Type B pancreatic cell (in vitro differentiated cells): ENCODE measurements around the gene ZNF397. TPM values are rescaled to one million over a fixed set of nuclear protein-coding genes. Genes with fewer than 3 reads are reported as not detected.

Experiments used
- DNase-seq: peaks from one replicate; pipeline ENCODE4 v3.0.0; 2021; ENCODE audit warnings: mixed read lengths; ENCODE audit not compliant: unreplicated experiment; ENCODE audit errors: extremely low spot score
- H3K27ac Mint-ChIP-seq: 2 replicates; pipeline ENCODE4 v1.8.0; 2021; ENCODE audit warnings: mild to moderate bottlenecking, mixed read lengths
- H3K27me3 Mint-ChIP-seq: 2 replicates; pipeline ENCODE4 v1.8.0; 2021; ENCODE audit warnings: mixed read lengths
- H3K36me3 Mint-ChIP-seq: 2 replicates; pipeline ENCODE4 v1.8.0; 2021; ENCODE audit warnings: mixed read lengths
- H3K4me1 Mint-ChIP-seq: one replicate; pipeline ENCODE4 v1.8.0; 2021; ENCODE audit warnings: mixed read lengths; ENCODE audit not compliant: unreplicated experiment
- H3K4me3 Mint-ChIP-seq: 2 replicates; pipeline ENCODE4 v1.8.0; 2021; ENCODE audit warnings: mild to moderate bottlenecking, mixed read lengths
- H3K9me3 Mint-ChIP-seq: 2 replicates; pipeline ENCODE4 v1.8.0; 2021; ENCODE audit warnings: mixed read lengths
- total RNA-seq: library from RNA; stranded (reverse); gene quantifications from 2 replicates; pipeline ENCODE4 v1.2.1, GENCODE V29; 2021; ENCODE audit warnings: low replicate concordance
- TF ChIP-seq, protein P1 (sequence below): fragments of 200-600 bp; sonication (generic); conservative IDR thresholded peaks from 2 replicates; pipeline ENCODE4 v1.5.0; 2021; ENCODE audit warnings: antibody characterized with exemption, mild to moderate bottlenecking

The ZNF397 gene
- total RNA-seq, 1 donor from 2014 or later, result 39.1 TPM

DNA sequence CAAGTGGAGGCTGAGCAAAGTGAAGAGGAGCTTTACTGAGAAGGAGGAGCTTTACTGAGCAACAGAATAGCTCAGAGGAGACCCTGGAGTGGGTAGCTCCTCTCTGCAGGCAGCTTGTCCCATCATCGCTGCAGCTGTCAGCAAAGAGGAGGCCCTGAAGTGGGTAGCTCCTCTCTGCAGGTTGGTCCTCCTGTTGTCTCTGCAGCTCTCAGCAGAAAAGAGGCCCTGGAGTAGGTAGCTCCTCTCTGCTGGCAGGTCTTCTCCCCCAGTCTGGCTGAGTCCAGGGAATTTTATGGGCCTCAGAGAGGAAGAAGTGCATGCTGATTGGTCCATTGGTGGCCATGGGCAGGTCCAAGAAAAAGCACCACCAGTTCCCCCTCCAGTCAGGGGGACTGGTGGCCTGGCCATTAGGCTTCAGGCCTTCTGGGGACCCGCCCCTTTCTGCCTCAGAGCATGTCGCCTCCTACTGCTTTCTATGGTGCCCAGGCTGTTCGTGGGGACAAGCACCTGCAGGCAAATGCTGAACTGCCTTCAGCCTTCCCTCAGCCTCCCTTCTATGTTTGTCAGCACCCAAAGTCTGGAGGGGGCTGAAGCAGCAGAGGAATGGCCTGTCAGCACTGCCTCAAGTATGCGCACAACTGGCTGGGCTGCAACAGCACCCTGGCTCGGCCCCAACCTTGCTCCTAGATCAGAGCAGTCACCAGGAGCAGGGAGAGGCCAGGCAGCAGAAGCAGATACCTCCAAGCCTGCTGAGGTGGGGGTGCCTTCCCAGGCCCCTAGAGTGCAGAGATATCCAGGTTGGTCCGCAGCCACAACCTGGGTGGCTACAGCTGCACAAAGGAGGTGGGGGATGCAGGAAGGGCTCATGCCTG lies 43.3 kb downstream of the ZNF397 start:
- Mint-ChIP-seq H3K36me3 (peaks cover 19% of the 10 kb centered on the region), H3K9me3 (peaks cover 3% of the 10 kb centered on the region), H3K27me3 (no peaks in the 10 kb centered on the region), H3K4me1 (peaks cover 1% of the 10 kb centered on the region), H3K27ac (no peak overlapping the region), H3K4me3 (no peak overlapping the region)
- no peak for DNase-seq
- TF ChIP-seq, protein P1, sequence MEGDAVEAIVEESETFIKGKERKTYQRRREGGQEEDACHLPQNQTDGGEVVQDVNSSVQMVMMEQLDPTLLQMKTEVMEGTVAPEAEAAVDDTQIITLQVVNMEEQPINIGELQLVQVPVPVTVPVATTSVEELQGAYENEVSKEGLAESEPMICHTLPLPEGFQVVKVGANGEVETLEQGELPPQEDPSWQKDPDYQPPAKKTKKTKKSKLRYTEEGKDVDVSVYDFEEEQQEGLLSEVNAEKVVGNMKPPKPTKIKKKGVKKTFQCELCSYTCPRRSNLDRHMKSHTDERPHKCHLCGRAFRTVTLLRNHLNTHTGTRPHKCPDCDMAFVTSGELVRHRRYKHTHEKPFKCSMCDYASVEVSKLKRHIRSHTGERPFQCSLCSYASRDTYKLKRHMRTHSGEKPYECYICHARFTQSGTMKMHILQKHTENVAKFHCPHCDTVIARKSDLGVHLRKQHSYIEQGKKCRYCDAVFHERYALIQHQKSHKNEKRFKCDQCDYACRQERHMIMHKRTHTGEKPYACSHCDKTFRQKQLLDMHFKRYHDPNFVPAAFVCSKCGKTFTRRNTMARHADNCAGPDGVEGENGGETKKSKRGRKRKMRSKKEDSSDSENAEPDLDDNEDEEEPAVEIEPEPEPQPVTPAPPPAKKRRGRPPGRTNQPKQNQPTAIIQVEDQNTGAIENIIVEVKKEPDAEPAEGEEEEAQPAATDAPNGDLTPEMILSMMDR, result no peak

DNA sequence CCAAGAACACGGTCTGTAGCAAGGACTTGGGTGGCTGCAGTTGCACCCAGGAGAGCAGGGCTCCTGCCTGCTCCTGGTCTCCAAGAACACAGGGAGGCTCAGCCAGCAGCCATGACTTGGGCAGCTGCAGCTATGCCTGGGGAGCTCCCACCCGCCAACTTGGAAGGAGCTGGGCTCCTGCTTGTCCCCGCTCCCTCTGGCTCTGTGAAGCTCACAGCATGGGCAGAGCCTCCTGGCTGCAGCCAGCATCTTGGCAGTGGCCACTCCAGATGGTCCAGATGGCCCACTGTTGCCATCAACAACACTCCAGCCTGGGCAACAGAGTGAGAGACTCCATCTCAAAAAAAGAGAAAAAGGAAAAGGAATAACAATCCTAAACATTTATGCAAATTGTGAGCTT lies 44.0 kb downstream of the ZNF397 start:
- peaks cover 23% of the 10 kb centered on the region for H3K36me3 Mint-ChIP-seq
- H3K4me3 Mint-ChIP-seq, result no peak overlapping the region
- TF ChIP-seq, protein P1, result no peak

DNA sequence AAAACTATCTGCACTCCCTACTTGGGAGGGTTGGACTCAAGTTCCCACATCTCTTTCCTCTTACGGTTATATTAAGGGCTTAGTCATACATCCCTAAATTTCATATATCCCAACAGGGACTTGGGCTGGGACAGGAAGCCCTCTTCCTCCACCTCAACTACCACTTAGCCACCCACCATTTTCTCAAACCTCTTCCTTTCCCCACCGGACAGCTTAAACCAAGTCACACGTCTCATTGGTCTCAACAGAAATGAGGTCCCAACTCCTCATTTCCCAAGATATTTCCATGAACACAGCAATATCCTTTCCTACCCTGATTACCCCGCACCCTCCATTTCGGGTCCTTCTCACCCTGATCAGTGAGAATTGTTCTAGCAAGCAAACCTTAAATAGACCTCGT lies 48.5 kb downstream of the ZNF397 start:
- H3K27me3 Mint-ChIP-seq, result peaks cover 3% of the 10 kb centered on the region
- H3K27ac Mint-ChIP-seq, result peak overlapping the region; percentile 98
- H3K4me3 Mint-ChIP-seq, result peak overlapping the region; percentile 97
- H3K4me1 Mint-ChIP-seq, result peaks cover 21% of the 10 kb centered on the region
- no peak for DNase-seq
- TF ChIP-seq, protein P1, result no peak
- no peaks in the 10 kb centered on the region for H3K9me3 Mint-ChIP-seq
- H3K36me3 Mint-ChIP-seq, result peaks cover 15% of the 10 kb centered on the region

More for the DNA sequence above, 44.0 kb downstream of the ZNF397 start:
- no peak overlapping the region for H3K27ac Mint-ChIP-seq
- H3K4me1 Mint-ChIP-seq, result peaks cover 5% of the 10 kb centered on the region
- DNase-seq, result no peak
- H3K27me3 Mint-ChIP-seq, result no peaks in the 10 kb centered on the region
- H3K9me3 Mint-ChIP-seq, result no peaks in the 10 kb centered on the region

DNA sequence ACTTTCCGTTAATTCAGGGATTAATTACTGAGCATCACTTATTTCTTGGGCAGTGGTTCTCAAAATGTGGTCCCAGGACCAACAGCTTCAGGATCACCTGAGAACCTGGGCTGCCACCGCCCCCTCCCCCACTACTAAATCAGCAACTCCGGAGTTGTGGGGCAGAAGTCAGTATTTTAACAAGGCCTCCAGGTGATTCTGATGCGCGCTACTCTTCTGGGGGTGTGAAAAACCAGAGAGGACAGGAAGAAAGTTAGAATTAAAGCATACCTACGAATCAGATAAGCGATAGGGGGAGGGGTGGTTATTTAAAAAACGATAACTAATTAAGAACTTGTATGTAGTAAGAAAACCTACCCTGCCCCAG lies 48.9 kb downstream of the ZNF397 start:
- Mint-ChIP-seq H3K4me1 (peaks cover 21% of the 10 kb centered on the region), H3K4me3 (peak overlapping the region; percentile 97), H3K27ac (peak overlapping the region; percentile 98), H3K36me3 (peaks cover 19% of the 10 kb centered on the region), H3K9me3 (no peaks in the 10 kb centered on the region), H3K27me3 (peaks cover 3% of the 10 kb centered on the region)
- no peak for DNase-seq
- TF ChIP-seq, protein P1, result no peak

DNA sequence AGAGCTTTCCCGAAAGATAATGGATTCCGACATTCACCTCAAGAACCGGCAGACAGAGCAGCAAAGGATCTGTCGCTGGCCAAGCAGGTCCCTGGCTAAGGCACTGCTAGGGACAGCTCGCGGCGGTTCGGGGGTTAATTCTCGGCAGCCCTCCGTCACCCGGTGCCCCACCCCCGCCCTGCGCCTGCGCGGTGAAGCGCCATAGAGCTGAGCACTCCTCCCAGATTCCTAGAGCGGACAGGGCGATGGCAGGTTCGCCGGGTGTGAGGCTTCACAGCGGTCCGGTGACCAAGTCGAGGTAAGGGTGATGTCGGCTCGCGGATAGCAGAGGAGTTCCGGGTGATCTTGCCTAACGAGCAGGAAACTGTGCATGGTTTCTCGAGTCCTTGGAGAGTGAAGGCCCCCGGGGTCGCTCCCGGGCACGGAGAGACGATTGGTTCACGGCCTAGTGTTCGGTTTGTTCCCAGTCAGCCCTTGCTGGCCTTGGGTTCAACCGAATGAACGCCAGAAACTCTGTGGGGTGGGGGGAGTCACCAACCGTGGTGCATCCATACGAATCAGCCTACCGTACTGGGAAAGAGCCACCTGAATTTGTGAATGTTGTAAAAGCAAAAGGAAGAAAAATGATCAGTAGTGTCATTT lies 49.4 kb downstream of the ZNF397 start, which contains the start of gene ZSCAN30:
Gene ZSCAN30 (minus strand): TSS at position 136 of the 642 bp plus-strand sequence. CDS start 25,877 bp downstream, outside the sequence.
- peaks cover 21% of the 10 kb centered on the region for H3K4me1 Mint-ChIP-seq
- H3K36me3 Mint-ChIP-seq, result peaks cover 24% of the 10 kb centered on the region
- peaks cover 3% of the 10 kb centered on the region for H3K27me3 Mint-ChIP-seq

More for the DNA sequence above, 49.4 kb downstream of the ZNF397 start, which contains the start of gene ZSCAN30:
- Mint-ChIP-seq H3K27ac (peak within 1 kb of the TSS; percentile 98), H3K9me3 (no peaks in the 10 kb centered on the region), H3K4me3 (peak within 1 kb of the TSS; percentile 97)
- TF ChIP-seq, protein P1, result no peak
- peak; percentile 94 for DNase-seq
